Measurements from ENCODE around the gene NRIP1.

NRIP1 gene

GRCh38 chr21:15005391-15005790, 59.4 kb downstream of the NRIP1 start:
- DNase-seq: no peak

- DNase-seq: no peak
These were observed 60.0 kb downstream of the NRIP1 start for GRCh38 chr21:15004721-15005370.

- DNase-seq: no peak
These were observed 61.2 kb downstream of the NRIP1 start for GRCh38 chr21:15003463-15004135.

GRCh38 chr21:15001857-15002606, 62.8 kb downstream of the NRIP1 start:
- DNase-seq: no peak

GRCh38 chr21:15001113-15001512, 63.7 kb downstream of the NRIP1 start:
- no peak for DNase-seq

- DNase-seq: no peak
These were observed 64.7 kb downstream of the NRIP1 start for GRCh38 chr21:15000081-15000480.

GRCh38 chr21:14998784-14999183, 66.0 kb downstream of the NRIP1 start:
- DNase-seq: no peak

- DNase-seq: no peak
These were observed 66.5 kb downstream of the NRIP1 start for GRCh38 chr21:14998336-14998735.

GRCh38 chr21:14995695-14996490, 68.9 kb downstream of the NRIP1 start:
- no peak for DNase-seq

GRCh38 chr21:14995226-14995625, 69.6 kb downstream of the NRIP1 start:
- DNase-seq: no peak

GRCh38 chr21:14993115-14993514, 71.7 kb downstream of the NRIP1 start:
- DNase-seq: no peak

- no peak for DNase-seq
These were observed 72.8 kb downstream of the NRIP1 start for GRCh38 chr21:14991957-14992356.

GRCh38 chr21:14989359-14989758, 75.4 kb downstream of the NRIP1 start:
- DNase-seq: no peak

- no peak for DNase-seq
These were observed 76.0 kb downstream of the NRIP1 start for GRCh38 chr21:14988760-14989159.

GRCh38 chr21:14987370-14988170, 77.2 kb downstream of the NRIP1 start:
- DNase-seq: no peak

GRCh38 chr21:14985306-14985705, 79.5 kb downstream of the NRIP1 start:
- no peak for DNase-seq

GRCh38 chr21:14982336-14982735, 82.5 kb downstream of the NRIP1 start:
- no peak for DNase-seq

GRCh38 chr21:14981246-14981645, 83.6 kb downstream of the NRIP1 start:
- DNase-seq: no peak

- DNase-seq: no peak
These were observed 85.5 kb downstream of the NRIP1 start for GRCh38 chr21:14979264-14979663.

GRCh38 chr21:14977814-14978213, 87.0 kb downstream of the NRIP1 start:
- DNase-seq: no peak

- DNase-seq: no peak
These were observed 89.5 kb downstream of the NRIP1 start for GRCh38 chr21:14975136-14975919.

GRCh38 chr21:14972678-14973077, 92.1 kb downstream of the NRIP1 start:
- no peak for DNase-seq
